Endothelial cell of umbilical vein (primary cell): ENCODE measurements around the gene MASP1. TPM values are rescaled to one million over a fixed set of nuclear protein-coding genes. Genes with fewer than 3 reads are reported as not detected.

Experiments used
- BruUV-seq: library from RNA; stranded (reverse); fragments of 400-500 nt; replicated peaks from 2 replicates; lab custom pipeline; 2021; lab: Mats Ljungman, UMichigan
- CTCF ChIA-PET: fragments of 300-600, 350-600 bp; sonication (Branson Sonifier 250); formaldehyde crosslinking; loops from one replicate; lab custom pipeline; 2021; ENCODE audit warnings: antibody characterized with exemption, inconsistent platforms; lab: Charles Lee
- POLR2A ChIA-PET: fragments of 300-600, 350-600 bp; sonication (Branson Sonifier 250); formaldehyde crosslinking; loops from one replicate; lab custom pipeline; 2021; ENCODE audit warnings: antibody characterized with exemption, inconsistent platforms; lab: Charles Lee
- DNase-seq: peaks from one replicate; pipeline ENCODE4 v3.0.0-alpha.2; 2011; ENCODE audit warnings: low read depth, low spot score
- FAIRE-seq: peaks from 2 replicates; lab custom pipeline; 2011; peaks lifted over from hg19 to GRCh38; lab: Jason Lieb, UNC
- H2AFZ ChIP-seq: 2 replicates; pipeline ENCODE4 v1.6.0; 2012; ENCODE audit warnings: low read depth, low read length, control low read depth, inconsistent platforms
- H3K27ac ChIP-seq: 2 replicates; pipeline ENCODE4 v1.5.1; 2011; ENCODE audit warnings: low read depth, mild to moderate bottlenecking, control low read depth, low read length, moderate library complexity; ENCODE audit not compliant: insufficient read depth
- H3K27me3 ChIP-seq, 2 experiments: 2 replicates each; pipeline versions ENCODE4 v1.6.0 to v1.6.1; 2011; ENCODE audit warnings: low read length in 2 of 2, mixed read lengths in 1 of 2; ENCODE audit not compliant: control insufficient read depth in 2 of 2, insufficient read depth in 2 of 2
- H3K36me3 ChIP-seq, 2 experiments: 2 replicates in 1 of 2; 3 replicates in 1 of 2; pipeline ENCODE4 v1.5.1; 2011; ENCODE audit warnings: low read length in 2 of 2, mild to moderate bottlenecking in 1 of 2, moderate library complexity in 1 of 2; ENCODE audit not compliant: control insufficient read depth in 2 of 2, insufficient read depth in 2 of 2; ENCODE audit errors: extremely low read depth in 1 of 2
- H3K4me1 ChIP-seq: 3 replicates; pipeline ENCODE4 v1.5.1; 2011; ENCODE audit warnings: mild to moderate bottlenecking, low read length; ENCODE audit not compliant: control insufficient read depth, insufficient read depth; ENCODE audit errors: extremely low read depth
- H3K4me2 ChIP-seq: 2 replicates; pipeline ENCODE4 v1.6.1; 2011; ENCODE audit warnings: low read length, control low read depth, mixed read lengths; ENCODE audit not compliant: insufficient read depth
- H3K4me3 ChIP-seq, 3 experiments: fragments of 200-600 bp in 1 of 3; sonication (generic), shearing (Covaris generic) in 1 of 3; replicated peaks in 1 of 3; 2 replicates each; pipeline ENCODE4 v1.5.1; 2011 to 2016; ENCODE audit warnings: control low read depth in 3 of 3, low read length in 3 of 3, mild to moderate bottlenecking in 2 of 3, inconsistent platforms in 1 of 3, low read depth in 1 of 3, moderate library complexity in 1 of 3; ENCODE audit not compliant: insufficient read depth in 1 of 3
- H3K79me2 ChIP-seq: 2 replicates; pipeline ENCODE4 v1.6.0; 2012; ENCODE audit warnings: low read length, inconsistent platforms; ENCODE audit not compliant: control insufficient read depth, insufficient read depth
- H3K9ac ChIP-seq: replicated peaks from 2 replicates; pipeline ENCODE3; 2011; ENCODE audit warnings: low read length, control low read depth; ENCODE audit not compliant: insufficient read depth; ENCODE audit errors: extremely low read depth
- H3K9me1 ChIP-seq: replicated peaks from 3 replicates; pipeline ENCODE4 v1.6.0; 2011; ENCODE audit warnings: mild to moderate bottlenecking, low read length; ENCODE audit not compliant: control insufficient read depth, insufficient read depth; ENCODE audit errors: extremely low read depth
- H3K9me3 ChIP-seq: replicated peaks from 2 replicates; pipeline ENCODE4 v1.5.1; 2012; ENCODE audit warnings: low read length, inconsistent platforms; ENCODE audit not compliant: control insufficient read depth, insufficient read depth
- H4K20me1 ChIP-seq: replicated peaks from 2 replicates; pipeline ENCODE3; 2011; ENCODE audit warnings: mild to moderate bottlenecking, low read length; ENCODE audit not compliant: control insufficient read depth, insufficient read depth; ENCODE audit errors: extremely low read depth
- CTCF ChIP-seq, 2 donors: IDR thresholded peaks; 1 replicate in 1 of 2; 2 replicates in 1 of 2; pipeline ENCODE4 v1.5.1; 2011; ENCODE audit warnings: low read length in 2 of 2, mild to moderate bottlenecking in 2 of 2, moderate library complexity in 2 of 2, control low read depth in 1 of 2, inconsistent platforms in 1 of 2, low read depth in 1 of 2; ENCODE audit not compliant: insufficient read depth in 1 of 2; ENCODE audit errors: extremely low read depth in 1 of 2
- EZH2 ChIP-seq: IDR thresholded peaks from 2 replicates; pipeline ENCODE4 v1.6.1; 2012; ENCODE audit warnings: borderline replicate concordance, low read depth, mild to moderate bottlenecking, moderate library complexity, low read length, inconsistent platforms; ENCODE audit not compliant: severe bottlenecking
- FOS ChIP-seq: IDR thresholded peaks from 2 replicates; pipeline ENCODE4 v1.6.1; 2011; ENCODE audit warnings: mild to moderate bottlenecking, low read length, moderate library complexity, borderline replicate concordance; ENCODE audit not compliant: insufficient read depth
- GATA2 ChIP-seq: IDR thresholded peaks from 2 replicates; pipeline ENCODE4 v1.7.0; 2011; ENCODE audit warnings: low read depth, mild to moderate bottlenecking, moderate library complexity, mixed read lengths, low read length; ENCODE audit not compliant: insufficient read length, insufficient read depth
- JUN ChIP-seq: IDR thresholded peaks from 2 replicates; pipeline ENCODE4 v1.6.1; 2011; ENCODE audit warnings: borderline replicate concordance, low read depth; ENCODE audit not compliant: insufficient read length, insufficient read depth
- MAX ChIP-seq: IDR thresholded peaks from 2 replicates; pipeline ENCODE4 v1.6.1; 2011; ENCODE audit not compliant: insufficient read depth, insufficient read length
- MYC ChIP-seq: IDR thresholded peaks from one replicate; pipeline ENCODE4 v1.6.1; 2011; ENCODE audit warnings: mild to moderate bottlenecking, low read depth, low read length
- POLR2A ChIP-seq: IDR thresholded peaks from 2 replicates; pipeline ENCODE4 v1.6.1; 2012; ENCODE audit warnings: low read depth, mild to moderate bottlenecking, control low read depth, low read length
- POLR2AphosphoS5 ChIP-seq: IDR thresholded peaks from 2 replicates; pipeline ENCODE4 v1.6.1; 2012; ENCODE audit warnings: low read depth, mild to moderate bottlenecking, control low read depth, low read length, moderate library complexity; ENCODE audit not compliant: insufficient read depth
- dilution Hi-C: fragments of 300-500 bp; cut with MboI; formaldehyde crosslinking; loops from one replicate; pipeline ENCODE4 v1.15.0; 2019; ENCODE audit warnings: low sequenced_read_pairs; ENCODE audit not compliant: extremely low pct_ligation_motif_present
- intact Hi-C: fragments of 100-400 bp; cut with micrococcal nuclease; formaldehyde crosslinking; loops from one replicate; pipeline ENCODE4 v1.10.0; 2022
- polyA plus RNA-seq, 4 experiments: library from polyadenylated mRNA; depleted of rRNA in 3 of 4; stranded (reverse) in 3 of 4; unstranded in 1 of 4; fragments of >200 nt; gene quantifications; 2 replicates each; pipeline versions ENCODE4 v1.2.1 to v1.2.3, GENCODE V29; 2011 to 2012; ENCODE audit warnings: missing spikeins in 1 of 4
- total RNA-seq: library from RNA; stranded (reverse); gene quantifications from 2 replicates; pipeline ENCODE4 v1.2.3, GENCODE V29; 2021

MASP1 gene
- total and polyA plus RNA-seq, 2 donors (not counting 3 experiments of a cell fraction or from before 2014, with no cell fraction given): 0.31 to 0.50 TPM

GRCh38 chr3:187266691-187267090 is 24.8 kb downstream of the MASP1 start:
- no peaks in the 10 kb centered on the region for H3K9me3 ChIP-seq
- no peak overlapping the region for H3K9ac ChIP-seq
- H4K20me1 ChIP-seq: no peaks in the 10 kb centered on the region
- H3K36me3 ChIP-seq: no peaks in the 10 kb centered on the region
- no peak overlapping the region for H3K27ac ChIP-seq
- H3K4me1 ChIP-seq: peaks cover 32% of the 10 kb centered on the region
- ChIA-PET POLR2A (no interaction called here), CTCF (interaction anchor here (1.0 to 5.1 kb wide), 3 partner anchors 46 to 413 kb away, joined by 3 to 23 read pairs (median 4); no protein-coding TSS in a partner anchor)
- BruUV-seq: no TSS peak
- no peak for FAIRE-seq
- dilution Hi-C loops (no loop called here), intact Hi-C loops (no loop called here)
- H3K9me1 ChIP-seq: no peaks in the 10 kb centered on the region
- TF ChIP-seq POLR2AphosphoS5: no peak
- TF ChIP-seq JUN: no peak
- TF ChIP-seq CTCF (IDR thresholded peaks at IDR 0.05; ENCODE audit: extremely low read depth in 1 of 2, insufficient read depth in 1 of 2, low read depth in 1 of 2, low read length in 2 of 2): no peak
- TF ChIP-seq MAX: no peak
- TF ChIP-seq GATA2: no peak
- no peak for TF ChIP-seq FOS
- TF ChIP-seq EZH2: no peak
- TF ChIP-seq POLR2A: no peak
- TF ChIP-seq MYC: no peak
- no peaks in the 10 kb centered on the region for H3K79me2 ChIP-seq
- H2AFZ ChIP-seq: no peak overlapping the region
- no peak for DNase-seq
- no peak overlapping the region for H3K4me3 ChIP-seq
- no peaks in the 10 kb centered on the region for H3K27me3 ChIP-seq
- no peak overlapping the region for H3K4me2 ChIP-seq
